Measurements from ENCODE around the gene OR1N2. TPM values are rescaled to one million over a fixed set of nuclear protein-coding genes. Genes with fewer than 3 reads are reported as not detected.
"Not testable (repeated sequence)": the region's sequence is repeated elsewhere in the genome, so short reads cannot be mapped to it uniquely, and the experiment has no call there.

Gene OR1N2
- total RNA-seq, 4 donors from 2014 or later: 0.48 TPM; not detected in 3

DNA sequence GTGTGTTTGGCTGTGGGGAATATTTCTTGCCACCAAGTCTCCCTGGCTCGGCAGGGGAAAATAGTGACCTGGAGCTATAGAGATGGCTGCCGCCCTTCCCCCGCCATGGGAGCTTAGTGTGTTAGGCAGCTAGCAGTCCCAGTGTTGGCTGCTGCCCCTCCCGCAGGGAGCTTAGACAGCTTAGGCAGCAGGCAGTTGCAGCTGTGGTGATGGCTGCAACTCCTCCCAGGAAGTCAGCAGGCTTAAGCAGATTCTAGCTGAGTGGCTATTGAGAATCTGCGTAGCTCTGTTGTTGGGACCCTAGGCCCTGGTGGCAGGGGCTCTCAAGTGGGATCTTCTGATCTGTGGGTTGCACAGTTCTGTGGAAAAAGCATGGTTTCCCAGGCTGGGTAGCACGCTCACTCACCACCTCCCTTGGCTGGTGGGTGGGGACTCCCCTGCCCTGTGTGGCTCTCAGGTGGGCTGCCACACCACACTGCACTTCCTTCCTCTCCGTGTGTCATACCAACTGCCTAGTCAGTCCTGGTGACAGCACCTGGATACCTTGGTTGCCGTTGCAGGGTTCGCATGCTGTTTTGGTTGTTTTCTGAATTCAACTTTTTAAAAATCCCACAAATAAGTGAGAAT is 9.3 kb downstream of the OR1N2 start:
- DNase-seq (ENCODE audit: low spot score) (no peak), ATAC-seq (ENCODE audit: low FRiP score) (no peak)
- TF ChIP-seq, protein P1, sequence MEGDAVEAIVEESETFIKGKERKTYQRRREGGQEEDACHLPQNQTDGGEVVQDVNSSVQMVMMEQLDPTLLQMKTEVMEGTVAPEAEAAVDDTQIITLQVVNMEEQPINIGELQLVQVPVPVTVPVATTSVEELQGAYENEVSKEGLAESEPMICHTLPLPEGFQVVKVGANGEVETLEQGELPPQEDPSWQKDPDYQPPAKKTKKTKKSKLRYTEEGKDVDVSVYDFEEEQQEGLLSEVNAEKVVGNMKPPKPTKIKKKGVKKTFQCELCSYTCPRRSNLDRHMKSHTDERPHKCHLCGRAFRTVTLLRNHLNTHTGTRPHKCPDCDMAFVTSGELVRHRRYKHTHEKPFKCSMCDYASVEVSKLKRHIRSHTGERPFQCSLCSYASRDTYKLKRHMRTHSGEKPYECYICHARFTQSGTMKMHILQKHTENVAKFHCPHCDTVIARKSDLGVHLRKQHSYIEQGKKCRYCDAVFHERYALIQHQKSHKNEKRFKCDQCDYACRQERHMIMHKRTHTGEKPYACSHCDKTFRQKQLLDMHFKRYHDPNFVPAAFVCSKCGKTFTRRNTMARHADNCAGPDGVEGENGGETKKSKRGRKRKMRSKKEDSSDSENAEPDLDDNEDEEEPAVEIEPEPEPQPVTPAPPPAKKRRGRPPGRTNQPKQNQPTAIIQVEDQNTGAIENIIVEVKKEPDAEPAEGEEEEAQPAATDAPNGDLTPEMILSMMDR (IDR thresholded peaks at IDR 0.05): no peak

DNA sequence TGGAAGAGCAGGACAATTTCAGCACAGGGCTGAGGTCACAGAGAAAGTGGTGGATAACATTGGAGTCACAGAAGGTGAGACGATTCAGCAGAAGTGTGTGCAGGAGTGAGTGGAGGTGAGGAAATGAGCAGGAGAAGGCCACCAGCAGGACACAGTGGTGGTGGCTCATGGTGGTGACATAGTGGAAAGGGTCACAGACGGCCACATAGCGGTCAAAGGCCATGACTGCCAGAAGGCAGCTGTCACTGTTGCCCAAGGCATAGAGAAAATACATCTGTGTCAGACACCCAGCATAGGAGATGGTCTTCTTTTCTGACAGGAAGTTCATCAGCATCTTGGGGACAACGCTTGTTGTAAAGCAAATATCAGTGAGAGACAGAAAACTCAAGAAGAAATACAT is 15.0 kb downstream of the OR1N2 start:
- TF ChIP-seq, protein P1 (IDR thresholded peaks at IDR 0.05): no peak
- DNase-seq (ENCODE audit: low spot score): no peak
- ATAC-seq (ENCODE audit: low FRiP score): no peak

DNA sequence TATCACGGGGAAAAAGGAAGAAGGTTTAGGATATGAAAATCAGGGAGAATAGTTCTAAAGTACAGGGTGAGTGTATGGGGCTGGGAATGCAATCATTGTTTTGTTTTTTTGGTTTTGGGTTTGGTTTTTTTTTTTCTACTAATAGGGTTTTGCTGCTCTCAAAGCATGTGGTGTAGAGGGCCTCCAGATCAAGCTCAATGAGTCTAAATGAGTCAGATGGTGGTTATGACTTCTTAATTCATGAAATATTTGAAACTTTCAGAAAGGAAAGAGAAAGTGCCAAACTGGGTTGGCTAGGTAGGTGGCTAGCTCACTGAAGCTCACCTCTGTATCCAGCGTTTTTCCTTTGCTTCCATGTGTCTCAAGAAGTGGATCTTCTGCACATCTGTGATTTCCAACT is 19.5 kb downstream of the OR1N2 start:
- ATAC-seq (ENCODE audit: low FRiP score): no peak
- TF ChIP-seq, protein P1 (IDR thresholded peaks at IDR 0.05): no peak
- no peak for DNase-seq (ENCODE audit: low spot score)

DNA sequence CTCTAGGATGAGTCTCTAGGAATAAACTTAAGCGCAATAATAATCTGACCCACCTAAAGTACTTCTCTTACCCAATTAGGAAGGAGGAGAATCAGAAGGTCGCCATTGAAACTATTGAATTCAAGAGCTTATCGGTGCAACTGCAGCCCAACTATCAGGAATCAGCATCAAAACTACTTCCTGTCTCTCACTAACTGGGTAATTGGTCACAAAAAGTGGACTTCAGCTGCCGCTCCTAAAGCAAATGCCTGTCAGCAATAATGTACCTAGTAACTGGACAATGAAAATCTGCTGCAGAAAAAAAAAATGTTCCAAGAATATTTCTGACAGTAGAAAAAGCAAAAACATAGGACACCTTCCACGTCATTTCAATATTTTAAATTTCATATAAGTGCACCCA is 27.0 kb downstream of the OR1N2 start:
- TF ChIP-seq, protein P1 (IDR thresholded peaks at IDR 0.05): no peak
- DNase-seq (ENCODE audit: low spot score) (no peak), ATAC-seq (ENCODE audit: low FRiP score) (no peak)

DNA sequence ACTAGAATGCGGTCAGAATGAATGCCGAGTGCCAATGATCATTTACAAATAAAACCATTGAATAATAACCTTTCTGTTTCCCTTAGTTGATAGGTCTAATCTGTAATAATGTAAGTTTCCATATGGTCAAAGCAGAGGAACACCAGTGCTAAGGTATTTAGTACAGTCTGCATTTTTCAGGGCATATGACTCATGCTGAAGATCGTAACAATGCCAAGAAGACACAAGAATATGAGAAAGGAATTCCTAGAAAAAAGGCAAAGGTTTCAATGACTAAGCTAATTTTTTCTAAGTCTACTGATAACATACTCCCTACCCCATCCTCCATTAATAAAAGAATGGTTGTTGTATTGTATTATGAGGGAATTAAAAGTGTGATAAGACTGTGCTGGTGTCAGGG is 27.4 kb downstream of the OR1N2 start:
- ATAC-seq (ENCODE audit: low FRiP score): no peak
- TF ChIP-seq, protein P1 (IDR thresholded peaks at IDR 0.05): no peak
- DNase-seq (ENCODE audit: low spot score): no peak

DNA sequence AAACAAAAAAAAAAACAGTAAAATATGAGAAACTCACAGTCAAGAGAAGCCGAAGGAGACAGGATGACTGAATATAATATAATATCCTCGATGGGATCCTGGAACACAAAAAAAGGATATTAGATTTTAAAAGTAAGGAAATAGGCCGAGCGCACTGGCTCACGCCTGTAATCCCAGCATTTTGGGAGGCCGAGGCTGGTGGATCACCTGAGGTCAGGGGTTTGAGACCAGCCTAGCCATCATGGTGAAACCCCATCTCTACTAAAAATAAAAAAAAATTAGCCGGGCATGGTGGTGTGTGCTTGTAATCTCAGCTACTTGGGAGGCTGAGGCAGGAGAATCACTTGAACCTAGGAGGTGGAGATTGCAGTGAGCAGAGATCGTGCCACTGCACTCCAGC is 30.4 kb downstream of the OR1N2 start, which contains the start of gene OR1L8:
OR1L8 (minus strand) TSS at position 101 of the 400 bp plus-strand sequence. CDS start 14,907 bp downstream, outside the sequence.
- DNase-seq (ENCODE audit: low spot score); ATAC-seq (ENCODE audit: low FRiP score): not testable (repeated sequence)

Other genes starting within 250 kb of the OR1N2 start
- gene PTGS1, start 182.1 kb upstream of the OR1N2 start, total RNA-seq: 10 to 100 TPM; 16.0 to 36.8 (median 20.1) TPM
- gene OR1J1, start 75.2 kb upstream of the OR1N2 start, total RNA-seq: not detected
- gene OR1J2, start 42.3 kb upstream of the OR1N2 start, total RNA-seq: not detected
- not detected for gene OR1J4, start 34.0 kb upstream of the OR1N2 start, total RNA-seq
- gene OR1N1, start 25.8 kb upstream of the OR1N2 start, total RNA-seq: not detected
- gene OR1L8, start 30.3 kb downstream of the OR1N2 start, total RNA-seq: not detected
- gene OR1Q1, start 61.6 kb downstream of the OR1N2 start, total RNA-seq: not detected
- not detected for gene OR1B1, start 104.5 kb downstream of the OR1N2 start, total RNA-seq
- gene OR1L1, start 108.6 kb downstream of the OR1N2 start, total RNA-seq: not detected
- gene OR1L3, start 122.0 kb downstream of the OR1N2 start, total RNA-seq: not detected
- gene OR1L4, start 170.9 kb downstream of the OR1N2 start, total RNA-seq: not detected
- gene OR1L6, start 189.2 kb downstream of the OR1N2 start, total RNA-seq: not detected
- not detected for gene OR5C1, start 235.8 kb downstream of the OR1N2 start, total RNA-seq
- not detected for gene OR1K1, start 247.0 kb downstream of the OR1N2 start, total RNA-seq